Measurements from ENCODE around the gene UROC1. TPM values are rescaled to one million over a fixed set of nuclear protein-coding genes. Genes with fewer than 3 reads are reported as not detected.

Gene UROC1
- 0.01 TPM for polyA plus RNA-seq (2013, experiment 1 of 2)
- polyA plus RNA-seq (2013, experiment 2 of 2): not detected

GRCh38 chr3:126517291-126517951, at the start of gene UROC1:
Gene UROC1, minus strand, starts transcription at chr3:126517773. Its CDS starts 54 bp downstream, at chr3:126517719.
- Histone ChIP-seq H3K23ac (ENCODE audit: low read length) (no peak within 1 kb of the TSS), H3K27me3 (ENCODE audit: insufficient read depth, low read length, poor library complexity) (no peaks in the 10 kb centered on the region), H3K4me1 (ENCODE audit: control insufficient read depth, low read depth, low read length) (no peaks in the 10 kb centered on the region), H3K18ac (ENCODE audit: low read length) (no peak within 1 kb of the TSS), H3K79me1 (ENCODE audit: low read length) (no peaks in the 10 kb centered on the region), H2BK5ac (ENCODE audit: low read length) (no peak within 1 kb of the TSS), H3K79me2 (ENCODE audit: control insufficient read depth, insufficient read depth, low read length) (no peaks in the 10 kb centered on the region), H3K9ac (ENCODE audit: low read length) (no peak within 1 kb of the TSS), H2BK120ac (ENCODE audit: low read depth, low read length) (no peak within 1 kb of the TSS), H3K56ac (ENCODE audit: low read length) (no peak within 1 kb of the TSS), H4K8ac (ENCODE audit: low read depth, low read length) (no peak within 1 kb of the TSS), H3K27ac (ENCODE audit: low read depth, low read length) (no peak within 1 kb of the TSS), H2BK15ac (replicated peaks; ENCODE audit: low read depth) (no peak within 1 kb of the TSS), H3K4me2 (ENCODE audit: low read length) (no peak within 1 kb of the TSS), H3K4ac (ENCODE audit: low read depth, low read length) (no peak within 1 kb of the TSS), H3K36me3 (ENCODE audit: control insufficient read depth, insufficient read depth, low read length) (no peaks in the 10 kb centered on the region), H2AK5ac (ENCODE audit: low read length) (no peak within 1 kb of the TSS), H3K4me3 (ENCODE audit: low read length) (no peak within 1 kb of the TSS), H4K5ac (ENCODE audit: low read length) (no peak within 1 kb of the TSS)
- no CpG with 5 or more reads among the region's 16 CpGs for WGBS (ENCODE audit: extremely low coverage, insufficient coverage, low lambda C conversion rate)
- DNase-seq: no peak

DNA sequence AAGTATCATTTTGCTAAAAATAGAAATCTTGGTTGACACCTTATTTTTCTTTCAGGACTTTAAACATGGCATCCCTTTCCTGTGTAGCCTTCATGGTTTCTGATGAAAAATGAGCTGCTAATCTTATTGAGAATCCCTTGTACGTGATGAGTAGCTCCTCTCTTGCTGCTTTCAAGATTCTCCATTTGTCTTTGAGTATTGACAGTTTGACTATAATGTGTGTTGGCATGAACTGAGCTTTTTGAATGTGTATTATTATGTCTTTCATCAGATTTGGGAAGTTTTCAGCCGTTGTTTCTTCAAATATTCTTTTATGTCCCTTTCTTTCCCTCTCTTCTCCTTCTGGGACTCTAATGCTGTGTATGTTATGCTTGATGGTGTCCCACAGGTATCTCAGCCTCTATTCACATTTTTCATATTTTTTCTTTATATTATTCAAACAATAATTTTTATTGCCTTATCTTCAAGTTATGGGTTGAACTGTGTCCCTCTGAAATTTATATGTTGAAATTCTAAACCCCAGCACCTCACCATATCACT, 45.2 kb upstream of the UROC1 start:
- no peak overlapping the region for H3K9ac ChIP-seq (ENCODE audit: low read length)
- no peak overlapping the region for H2BK15ac ChIP-seq (replicated peaks; ENCODE audit: low read depth)
- no peaks in the 10 kb centered on the region for H3K36me3 ChIP-seq (ENCODE audit: control insufficient read depth, insufficient read depth, low read length)
- H3K23ac ChIP-seq (ENCODE audit: low read length): no peak overlapping the region
- H3K4me2 ChIP-seq (ENCODE audit: low read length): no peak overlapping the region
- no peak overlapping the region for H3K18ac ChIP-seq (ENCODE audit: low read length)
- no CpG with 5 or more reads among the region's 2 CpGs for WGBS (ENCODE audit: extremely low coverage, insufficient coverage, low lambda C conversion rate)
- no peaks in the 10 kb centered on the region for H3K4me1 ChIP-seq (ENCODE audit: control insufficient read depth, low read depth, low read length)
- H3K4me3 ChIP-seq (ENCODE audit: low read length): no peak overlapping the region
- no peak overlapping the region for H4K5ac ChIP-seq (ENCODE audit: low read length)
- H4K8ac ChIP-seq (ENCODE audit: low read depth, low read length): no peak overlapping the region
- no peak overlapping the region for H3K56ac ChIP-seq (ENCODE audit: low read length)
- no peaks in the 10 kb centered on the region for H3K27me3 ChIP-seq (ENCODE audit: insufficient read depth, low read length, poor library complexity)
- no peak overlapping the region for H2BK120ac ChIP-seq (ENCODE audit: low read depth, low read length)
- no peak overlapping the region for H3K4ac ChIP-seq (ENCODE audit: low read depth, low read length)
- no peak for DNase-seq
- no peak overlapping the region for H3K27ac ChIP-seq (ENCODE audit: low read depth, low read length)
- H3K79me2 ChIP-seq (ENCODE audit: control insufficient read depth, insufficient read depth, low read length): no peaks in the 10 kb centered on the region
- no peak overlapping the region for H2AK5ac ChIP-seq (ENCODE audit: low read length)
- no peaks in the 10 kb centered on the region for H3K79me1 ChIP-seq (ENCODE audit: low read length)
- H2BK5ac ChIP-seq (ENCODE audit: low read length): no peak overlapping the region

DNA sequence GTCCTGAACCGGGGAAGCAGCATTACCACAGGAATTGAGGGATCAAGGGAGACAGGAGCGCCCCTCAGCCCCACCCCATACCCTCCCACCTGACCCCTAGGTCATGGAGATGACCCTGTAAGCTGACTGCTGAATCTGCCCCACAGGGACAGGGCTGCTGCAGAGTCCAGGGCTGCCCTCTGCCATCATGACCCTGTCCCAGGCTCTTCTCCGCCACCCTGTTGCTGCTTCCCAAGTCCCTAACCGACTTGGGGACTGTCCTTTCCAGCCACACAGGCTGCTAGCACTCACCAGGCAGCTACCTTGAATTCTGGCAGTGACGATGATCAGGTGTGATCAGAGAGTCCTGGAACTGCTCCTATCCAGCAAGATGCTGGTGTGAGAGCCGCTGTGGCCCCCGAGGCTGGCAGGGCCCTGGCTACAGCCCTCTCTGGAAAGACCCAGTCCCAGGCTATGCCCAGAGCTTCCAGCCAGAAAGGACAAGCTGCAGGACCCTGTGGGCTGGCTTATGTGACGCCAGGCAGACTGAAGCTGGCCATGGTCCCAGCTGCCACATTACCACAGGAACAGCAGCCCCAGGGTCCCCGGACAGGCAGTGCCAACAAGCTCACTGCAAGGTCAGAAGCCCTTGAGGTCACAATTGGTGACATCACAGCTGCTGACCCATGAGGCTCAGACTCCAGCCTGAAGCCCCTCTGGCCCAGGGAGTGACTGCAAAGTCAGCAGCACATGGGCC, 40.9 kb upstream of the UROC1 start, which contains the start of gene C3orf22:
C3orf22 (minus strand) TSS at position 597 of the 736 bp plus-strand sequence. CDS start 5,542 bp downstream, outside the sequence.
- H3K4me2 ChIP-seq (ENCODE audit: low read length): no peak within 1 kb of the TSS
- H3K23ac ChIP-seq (ENCODE audit: low read length): no peak within 1 kb of the TSS
- no peak within 1 kb of the TSS for H3K4ac ChIP-seq (ENCODE audit: low read depth, low read length)
- H3K4me3 ChIP-seq (ENCODE audit: low read length): no peak within 1 kb of the TSS
- no peak within 1 kb of the TSS for H2BK5ac ChIP-seq (ENCODE audit: low read length)
- no peak within 1 kb of the TSS for H4K5ac ChIP-seq (ENCODE audit: low read length)
- DNase-seq: no peak
- H2BK15ac ChIP-seq (replicated peaks; ENCODE audit: low read depth): no peak within 1 kb of the TSS
- no CpG with 5 or more reads among the region's 9 CpGs for WGBS (ENCODE audit: extremely low coverage, insufficient coverage, low lambda C conversion rate)
- H3K36me3 ChIP-seq (ENCODE audit: control insufficient read depth, insufficient read depth, low read length): no peaks in the 10 kb centered on the region
- no peak within 1 kb of the TSS for H2BK120ac ChIP-seq (ENCODE audit: low read depth, low read length)
- no peaks in the 10 kb centered on the region for H3K79me2 ChIP-seq (ENCODE audit: control insufficient read depth, insufficient read depth, low read length)
- no peak within 1 kb of the TSS for H3K18ac ChIP-seq (ENCODE audit: low read length)
- no peak within 1 kb of the TSS for H3K9ac ChIP-seq (ENCODE audit: low read length)
- no peak within 1 kb of the TSS for H3K27ac ChIP-seq (ENCODE audit: low read depth, low read length)
- no peaks in the 10 kb centered on the region for H3K4me1 ChIP-seq (ENCODE audit: control insufficient read depth, low read depth, low read length)
- H2AK5ac ChIP-seq (ENCODE audit: low read length): no peak within 1 kb of the TSS
- no peak within 1 kb of the TSS for H3K56ac ChIP-seq (ENCODE audit: low read length)
- H4K8ac ChIP-seq (ENCODE audit: low read depth, low read length): no peak within 1 kb of the TSS
- no peaks in the 10 kb centered on the region for H3K27me3 ChIP-seq (ENCODE audit: insufficient read depth, low read length, poor library complexity)
- H3K79me1 ChIP-seq (ENCODE audit: low read length): no peaks in the 10 kb centered on the region

GRCh38 chr3:126557761-126558160, 40.2 kb upstream of the UROC1 start:
- Histone ChIP-seq H2BK15ac (replicated peaks; ENCODE audit: low read depth) (no peak overlapping the region), H3K56ac (ENCODE audit: low read length) (no peak overlapping the region), H3K23ac (ENCODE audit: low read length) (no peak overlapping the region), H3K27me3 (ENCODE audit: insufficient read depth, low read length, poor library complexity) (no peaks in the 10 kb centered on the region), H3K18ac (ENCODE audit: low read length) (no peak overlapping the region), H2BK5ac (ENCODE audit: low read length) (no peak overlapping the region), H3K79me1 (ENCODE audit: low read length) (no peaks in the 10 kb centered on the region), H3K27ac (ENCODE audit: low read depth, low read length) (no peak overlapping the region), H3K9ac (ENCODE audit: low read length) (no peak overlapping the region), H4K8ac (ENCODE audit: low read depth, low read length) (no peak overlapping the region), H3K4me1 (ENCODE audit: control insufficient read depth, low read depth, low read length) (no peaks in the 10 kb centered on the region), H4K5ac (ENCODE audit: low read length) (no peak overlapping the region), H2BK120ac (ENCODE audit: low read depth, low read length) (no peak overlapping the region), H2AK5ac (ENCODE audit: low read length) (no peak overlapping the region), H3K4ac (ENCODE audit: low read depth, low read length) (no peak overlapping the region), H3K4me3 (ENCODE audit: low read length) (no peak overlapping the region), H3K79me2 (ENCODE audit: control insufficient read depth, insufficient read depth, low read length) (no peaks in the 10 kb centered on the region), H3K4me2 (ENCODE audit: low read length) (no peak overlapping the region), H3K36me3 (ENCODE audit: control insufficient read depth, insufficient read depth, low read length) (no peaks in the 10 kb centered on the region)
- peak; percentile 20 for DNase-seq
- no CpG with 5 or more reads among the region's 6 CpGs for WGBS (ENCODE audit: extremely low coverage, insufficient coverage, low lambda C conversion rate)

- H2BK120ac ChIP-seq (ENCODE audit: low read depth, low read length): no peak overlapping the region
- no peak overlapping the region for H2BK5ac ChIP-seq (ENCODE audit: low read length)
- no peak overlapping the region for H3K4ac ChIP-seq (ENCODE audit: low read depth, low read length)
- H3K27me3 ChIP-seq (ENCODE audit: insufficient read depth, low read length, poor library complexity): no peaks in the 10 kb centered on the region
- no peak overlapping the region for H3K27ac ChIP-seq (ENCODE audit: low read depth, low read length)
- H4K5ac ChIP-seq (ENCODE audit: low read length): no peak overlapping the region
- H3K23ac ChIP-seq (ENCODE audit: low read length): no peak overlapping the region
- no peak overlapping the region for H3K56ac ChIP-seq (ENCODE audit: low read length)
- H3K18ac ChIP-seq (ENCODE audit: low read length): no peak overlapping the region
- H3K79me2 ChIP-seq (ENCODE audit: control insufficient read depth, insufficient read depth, low read length): no peaks in the 10 kb centered on the region
- H3K9ac ChIP-seq (ENCODE audit: low read length): no peak overlapping the region
- no peak overlapping the region for H3K4me3 ChIP-seq (ENCODE audit: low read length)
- no peak overlapping the region for H2AK5ac ChIP-seq (ENCODE audit: low read length)
- no peaks in the 10 kb centered on the region for H3K79me1 ChIP-seq (ENCODE audit: low read length)
- H3K4me2 ChIP-seq (ENCODE audit: low read length): no peak overlapping the region
- DNase-seq: no peak
- no peak overlapping the region for H2BK15ac ChIP-seq (replicated peaks; ENCODE audit: low read depth)
- H3K4me1 ChIP-seq (ENCODE audit: control insufficient read depth, low read depth, low read length): no peaks in the 10 kb centered on the region
- H4K8ac ChIP-seq (ENCODE audit: low read depth, low read length): no peak overlapping the region
- H3K36me3 ChIP-seq (ENCODE audit: control insufficient read depth, insufficient read depth, low read length): no peaks in the 10 kb centered on the region
- no CpG with 5 or more reads among the region's 11 CpGs for WGBS (ENCODE audit: extremely low coverage, insufficient coverage, low lambda C conversion rate)
Measured at GRCh38 chr3:126557415-126557745, 39.8 kb upstream of the UROC1 start.

Data from mesendoderm (in vitro differentiated cells).